ENCODE data around the gene GJD2.

GJD2 gene

GRCh38 chr15:34754674-34755418 lies at the start of gene GJD2:
Gene GJD2, minus strand, starts transcription at chr15:34754998. Its CDS starts 510 bp downstream, at chr15:34754488.
- DNase-seq (ENCODE audit: low read depth) = no peak

GRCh38 chr15:34804113-34804512 lies 49.3 kb upstream of the GJD2 start:
- DNase-seq (ENCODE audit: low read depth) = no peak

GRCh38 chr15:34802803-34803750 lies 48.3 kb upstream of the GJD2 start:
- DNase-seq (ENCODE audit: low read depth) = no peak

- DNase-seq (ENCODE audit: low read depth) = no peak
Measured at GRCh38 chr15:34802371-34802770, 47.6 kb upstream of the GJD2 start.

GRCh38 chr15:34799149-34800101 lies 44.6 kb upstream of the GJD2 start:
- no peak for DNase-seq (ENCODE audit: low read depth)

- DNase-seq (ENCODE audit: low read depth) = no peak
Measured at GRCh38 chr15:34796847-34797435, 42.1 kb upstream of the GJD2 start.

- no peak for DNase-seq (ENCODE audit: low read depth)
Measured at GRCh38 chr15:34795267-34796081, 40.7 kb upstream of the GJD2 start, which contains the start of gene ACTC1. Gene ACTC1, minus strand, starts transcription at chr15:34795549. Its CDS starts 741 bp downstream, at chr15:34794808.

GRCh38 chr15:34794590-34795206 lies 39.9 kb upstream of the GJD2 start:
- no peak for DNase-seq (ENCODE audit: low read depth)

GRCh38 chr15:34793901-34794300 lies 39.1 kb upstream of the GJD2 start:
- DNase-seq (ENCODE audit: low read depth) = no peak

- no peak for DNase-seq (ENCODE audit: low read depth)
Measured at GRCh38 chr15:34793071-34793470, 38.3 kb upstream of the GJD2 start.

- no peak for DNase-seq (ENCODE audit: low read depth)
Measured at GRCh38 chr15:34791701-34792100, 36.9 kb upstream of the GJD2 start.

- no peak for DNase-seq (ENCODE audit: low read depth)
Measured at GRCh38 chr15:34790121-34790520, 35.3 kb upstream of the GJD2 start.

- no peak for DNase-seq (ENCODE audit: low read depth)
Measured at GRCh38 chr15:34789326-34789725, 34.5 kb upstream of the GJD2 start.

- no peak for DNase-seq (ENCODE audit: low read depth)
Measured at GRCh38 chr15:34786206-34786605, 31.4 kb upstream of the GJD2 start.

GRCh38 chr15:34783991-34784390 lies 29.2 kb upstream of the GJD2 start:
- DNase-seq (ENCODE audit: low read depth) = no peak

- DNase-seq (ENCODE audit: low read depth) = no peak
Measured at GRCh38 chr15:34783431-34783830, 28.6 kb upstream of the GJD2 start.

GRCh38 chr15:34782901-34783300 lies 28.1 kb upstream of the GJD2 start:
- no peak for DNase-seq (ENCODE audit: low read depth)

GRCh38 chr15:34780725-34781124 lies 25.9 kb upstream of the GJD2 start:
- DNase-seq (ENCODE audit: low read depth) = no peak

- DNase-seq (ENCODE audit: low read depth) = no peak
Measured at GRCh38 chr15:34776606-34777105, 21.9 kb upstream of the GJD2 start.

- no peak for DNase-seq (ENCODE audit: low read depth)
Measured at GRCh38 chr15:34773917-34774316, 19.1 kb upstream of the GJD2 start.

Measured in stimulated activated CD8-positive, alpha-beta memory T cell treated with anti-CD3 and anti-CD28 coated beads, Interleukin-15, amount 100 ng/mL, for 24 hours (primary cell).